Neural cell (in vitro differentiated cells): ENCODE results near the gene LPIN3. TPM values are rescaled to one million over a fixed set of nuclear protein-coding genes. Genes with fewer than 3 reads are reported as not detected.

Source experiments
- H2AFZ ChIP-seq: fragments of 200-600, 300-800 bp; sonication (generic), shearing (Covaris generic); 2 replicates; pipeline ENCODE4 v1.6.0; 2014; ENCODE audit warnings: low read depth, mild to moderate bottlenecking, antibody characterized with exemption, low read length, moderate library complexity
- H3F3A ChIP-seq: fragments of 200-600 bp; shearing (Covaris generic); 2 replicates; pipeline ENCODE4 v1.6.1; 2016; ENCODE audit warnings: mild to moderate bottlenecking, moderate library complexity, mixed read lengths, antibody characterized with exemption, low read length; ENCODE audit not compliant: insufficient read depth, poor library complexity, severe bottlenecking
- H3K27ac ChIP-seq: fragments of 200-600, 300-800 bp; sonication (generic), shearing (Covaris generic); 2 replicates; pipeline ENCODE4 v1.5.1; 2014; ENCODE audit warnings: mild to moderate bottlenecking, low read length, moderate library complexity
- H3K27me3 ChIP-seq: fragments of 300-800, 200-600 bp; sonication (generic), shearing (Covaris generic); 2 replicates; pipeline ENCODE4 v1.6.0; 2014; ENCODE audit warnings: mild to moderate bottlenecking, low read depth, low read length, moderate library complexity; ENCODE audit not compliant: insufficient read depth
- H3K36me3 ChIP-seq: fragments of 300-800, 200-600 bp; sonication (generic), shearing (Covaris generic); 2 replicates; pipeline ENCODE4 v1.5.1; 2014; ENCODE audit warnings: mild to moderate bottlenecking, antibody characterized with exemption, low read length, moderate library complexity; ENCODE audit not compliant: insufficient read depth
- H3K4me2 ChIP-seq: fragments of 300-800, 200-600 bp; sonication (generic), shearing (Covaris generic); 2 replicates; pipeline ENCODE4 v1.6.0; 2014; ENCODE audit warnings: mild to moderate bottlenecking, low read length
- H3K4me3 ChIP-seq: fragments of 300-800, 200-600 bp; sonication (generic), shearing (Covaris generic); 2 replicates; pipeline ENCODE4 v1.5.1; 2014; ENCODE audit warnings: mild to moderate bottlenecking, low read length, moderate library complexity
- H3K79me2 ChIP-seq: fragments of 200-600 bp; shearing (Covaris generic); replicated peaks from 2 replicates; pipeline ENCODE4 v1.6.0; 2014; ENCODE audit warnings: mild to moderate bottlenecking, low read length, moderate library complexity; ENCODE audit not compliant: insufficient read depth
- H3K9ac ChIP-seq: fragments of 300-800, 200-600 bp; sonication (generic), shearing (Covaris generic); 2 replicates; pipeline ENCODE4 v1.6.1; 2016; ENCODE audit warnings: mild to moderate bottlenecking, low read length, mixed read lengths
- H3K9me2 ChIP-seq: fragments of 200-600 bp; shearing (Covaris generic); 2 replicates; pipeline ENCODE4 v1.6.1; 2016; ENCODE audit warnings: mild to moderate bottlenecking, low read length, mixed read lengths; ENCODE audit not compliant: insufficient read depth
- H3K9me3 ChIP-seq: fragments of 200-600, 300-800 bp; sonication (generic), shearing (Covaris generic); 2 replicates; pipeline ENCODE4 v1.6.1; 2016; ENCODE audit warnings: mild to moderate bottlenecking, mixed run types, low read length, moderate library complexity, mixed read lengths
- H4K20me1 ChIP-seq: fragments of 200-600 bp; shearing (Covaris generic); 2 replicates; pipeline ENCODE4 v1.6.1; 2016; ENCODE audit warnings: mild to moderate bottlenecking, mixed run types; ENCODE audit not compliant: insufficient read depth
- EP300 ChIP-seq: fragments of 450-650 bp; conservative IDR thresholded peaks from 2 replicates; pipeline ENCODE4 v1.6.1; 2014; ENCODE audit warnings: antibody characterized with exemption, mild to moderate bottlenecking, moderate library complexity; ENCODE audit not compliant: poor library complexity, severe bottlenecking
- EZH2 ChIP-seq: fragments of 200-600, 300-800 bp; shearing (Covaris generic), sonication (generic); IDR thresholded peaks from 2 replicates; pipeline ENCODE4 v1.6.1; 2014; ENCODE audit warnings: antibody characterized with exemption, low read length, borderline replicate concordance, mild to moderate bottlenecking; ENCODE audit not compliant: insufficient read depth, poor library complexity, severe bottlenecking
- MXI1 ChIP-seq: fragments of 450-650 bp; conservative IDR thresholded peaks from 2 replicates; pipeline ENCODE4 v1.6.1; 2014; ENCODE audit warnings: antibody characterized with exemption, mild to moderate bottlenecking; ENCODE audit not compliant: poor library complexity, severe bottlenecking
- POLR2AphosphoS5 ChIP-seq: IDR thresholded peaks from 2 replicates; pipeline ENCODE4 v1.6.1; 2012
- RAD21 ChIP-seq: fragments of 450-650 bp; conservative IDR thresholded peaks from 2 replicates; pipeline ENCODE4 v1.6.1; 2014; ENCODE audit warnings: antibody characterized with exemption, mild to moderate bottlenecking, moderate library complexity
- SMC3 ChIP-seq: fragments of 450-650 bp; conservative IDR thresholded peaks from 2 replicates; pipeline ENCODE4 v1.6.1; 2014; ENCODE audit warnings: antibody characterized with exemption, mild to moderate bottlenecking, moderate library complexity; ENCODE audit not compliant: poor library complexity
- TAF1 ChIP-seq: IDR thresholded peaks from 2 replicates; pipeline ENCODE4 v1.6.1; 2012; ENCODE audit warnings: low read depth
- polyA plus RNA-seq: library from polyadenylated mRNA; depleted of rRNA; stranded (reverse); fragments of >200 nt; gene quantifications from 2 replicates; pipeline ENCODE4 v1.2.3, GENCODE V29; 2014
- TF ChIP-seq, protein P1 (sequence below): IDR thresholded peaks from 2 replicates; pipeline ENCODE4 v1.6.1; 2012; ENCODE audit warnings: borderline replicate concordance
- TF ChIP-seq, protein P2 (sequence below): fragments of 450-650 bp; IDR thresholded peaks from 2 replicates; pipeline ENCODE4 v1.5.1; 2014; ENCODE audit warnings: antibody characterized with exemption, mild to moderate bottlenecking, moderate library complexity; ENCODE audit not compliant: poor library complexity, severe bottlenecking

LPIN3 gene
- polyA plus RNA-seq, 1 donor from 2014 or later, result not detected

DNA sequence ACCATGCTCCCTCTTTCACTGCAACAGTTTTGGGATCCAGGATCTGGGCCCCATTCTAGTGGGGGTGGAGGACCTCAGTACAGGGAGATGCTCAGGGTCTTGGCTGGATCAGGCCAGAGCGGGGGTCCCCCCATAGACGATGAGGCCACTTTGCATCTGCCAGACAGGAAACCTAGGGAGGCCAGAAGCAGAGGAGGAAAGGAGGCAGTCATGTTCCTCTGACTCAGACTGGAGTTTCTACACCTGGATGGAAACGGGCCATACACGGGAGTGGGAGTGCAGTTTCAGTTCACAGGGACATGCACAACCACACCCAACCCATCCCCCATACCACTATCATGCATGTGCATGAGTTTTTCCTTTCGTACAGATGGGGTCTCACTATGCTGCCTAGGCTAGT, 29.6 kb downstream of the LPIN3 start:
- TF ChIP-seq TAF1 (no peak), EZH2 (no peak), EP300 (no peak), MXI1 (no peak)
- Histone ChIP-seq H3K9me2 (no peaks in the 10 kb centered on the region), H3K79me2 (no peaks in the 10 kb centered on the region), H3F3A (no peaks in the 10 kb centered on the region), H3K4me3 (no peak overlapping the region), H3K4me2 (no peak overlapping the region), H2AFZ (no peak overlapping the region), H3K9me3 (no peaks in the 10 kb centered on the region), H3K27ac (no peak overlapping the region), H4K20me1 (no peaks in the 10 kb centered on the region), H3K9ac (no peak overlapping the region), H3K27me3 (peaks cover 25% of the 10 kb centered on the region), H3K36me3 (no peaks in the 10 kb centered on the region)

DNA sequence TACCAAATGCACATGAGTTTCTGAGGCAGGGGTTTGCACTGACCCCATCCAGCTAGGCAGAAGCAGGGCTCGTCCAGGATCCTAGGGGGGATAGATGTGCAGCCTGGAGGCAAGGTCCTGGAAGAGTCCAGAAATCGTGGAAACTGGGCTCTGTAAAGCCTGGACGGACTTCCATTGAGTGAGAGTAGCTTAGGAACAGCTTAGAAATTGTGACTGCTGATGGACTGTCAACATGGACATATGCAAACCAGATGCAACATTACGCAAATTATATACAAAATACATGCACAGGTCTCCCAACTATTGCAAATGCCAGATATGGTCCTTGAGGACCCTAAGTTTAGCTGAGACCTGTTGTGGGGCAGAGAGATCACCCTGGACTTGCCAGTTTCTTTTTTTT, 30.8 kb downstream of the LPIN3 start:
- Histone ChIP-seq H3K9me3 (no peaks in the 10 kb centered on the region), H3K79me2 (no peaks in the 10 kb centered on the region), H3K4me3 (no peak overlapping the region), H3F3A (no peaks in the 10 kb centered on the region), H3K9ac (no peak overlapping the region), H3K9me2 (no peaks in the 10 kb centered on the region), H2AFZ (no peak overlapping the region), H3K4me2 (no peak overlapping the region), H3K27ac (no peak overlapping the region), H4K20me1 (no peaks in the 10 kb centered on the region), H3K27me3 (peaks cover 15% of the 10 kb centered on the region), H3K36me3 (no peaks in the 10 kb centered on the region)
- TF ChIP-seq TAF1 (no peak), EZH2 (no peak), RAD21 (no peak), MXI1 (no peak), EP300 (no peak), SMC3 (no peak), POLR2AphosphoS5 (no peak)
- TF ChIP-seq, protein P1, sequence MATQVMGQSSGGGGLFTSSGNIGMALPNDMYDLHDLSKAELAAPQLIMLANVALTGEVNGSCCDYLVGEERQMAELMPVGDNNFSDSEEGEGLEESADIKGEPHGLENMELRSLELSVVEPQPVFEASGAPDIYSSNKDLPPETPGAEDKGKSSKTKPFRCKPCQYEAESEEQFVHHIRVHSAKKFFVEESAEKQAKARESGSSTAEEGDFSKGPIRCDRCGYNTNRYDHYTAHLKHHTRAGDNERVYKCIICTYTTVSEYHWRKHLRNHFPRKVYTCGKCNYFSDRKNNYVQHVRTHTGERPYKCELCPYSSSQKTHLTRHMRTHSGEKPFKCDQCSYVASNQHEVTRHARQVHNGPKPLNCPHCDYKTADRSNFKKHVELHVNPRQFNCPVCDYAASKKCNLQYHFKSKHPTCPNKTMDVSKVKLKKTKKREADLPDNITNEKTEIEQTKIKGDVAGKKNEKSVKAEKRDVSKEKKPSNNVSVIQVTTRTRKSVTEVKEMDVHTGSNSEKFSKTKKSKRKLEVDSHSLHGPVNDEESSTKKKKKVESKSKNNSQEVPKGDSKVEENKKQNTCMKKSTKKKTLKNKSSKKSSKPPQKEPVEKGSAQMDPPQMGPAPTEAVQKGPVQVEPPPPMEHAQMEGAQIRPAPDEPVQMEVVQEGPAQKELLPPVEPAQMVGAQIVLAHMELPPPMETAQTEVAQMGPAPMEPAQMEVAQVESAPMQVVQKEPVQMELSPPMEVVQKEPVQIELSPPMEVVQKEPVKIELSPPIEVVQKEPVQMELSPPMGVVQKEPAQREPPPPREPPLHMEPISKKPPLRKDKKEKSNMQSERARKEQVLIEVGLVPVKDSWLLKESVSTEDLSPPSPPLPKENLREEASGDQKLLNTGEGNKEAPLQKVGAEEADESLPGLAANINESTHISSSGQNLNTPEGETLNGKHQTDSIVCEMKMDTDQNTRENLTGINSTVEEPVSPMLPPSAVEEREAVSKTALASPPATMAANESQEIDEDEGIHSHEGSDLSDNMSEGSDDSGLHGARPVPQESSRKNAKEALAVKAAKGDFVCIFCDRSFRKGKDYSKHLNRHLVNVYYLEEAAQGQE, result no peak
- TF ChIP-seq, protein P2, sequence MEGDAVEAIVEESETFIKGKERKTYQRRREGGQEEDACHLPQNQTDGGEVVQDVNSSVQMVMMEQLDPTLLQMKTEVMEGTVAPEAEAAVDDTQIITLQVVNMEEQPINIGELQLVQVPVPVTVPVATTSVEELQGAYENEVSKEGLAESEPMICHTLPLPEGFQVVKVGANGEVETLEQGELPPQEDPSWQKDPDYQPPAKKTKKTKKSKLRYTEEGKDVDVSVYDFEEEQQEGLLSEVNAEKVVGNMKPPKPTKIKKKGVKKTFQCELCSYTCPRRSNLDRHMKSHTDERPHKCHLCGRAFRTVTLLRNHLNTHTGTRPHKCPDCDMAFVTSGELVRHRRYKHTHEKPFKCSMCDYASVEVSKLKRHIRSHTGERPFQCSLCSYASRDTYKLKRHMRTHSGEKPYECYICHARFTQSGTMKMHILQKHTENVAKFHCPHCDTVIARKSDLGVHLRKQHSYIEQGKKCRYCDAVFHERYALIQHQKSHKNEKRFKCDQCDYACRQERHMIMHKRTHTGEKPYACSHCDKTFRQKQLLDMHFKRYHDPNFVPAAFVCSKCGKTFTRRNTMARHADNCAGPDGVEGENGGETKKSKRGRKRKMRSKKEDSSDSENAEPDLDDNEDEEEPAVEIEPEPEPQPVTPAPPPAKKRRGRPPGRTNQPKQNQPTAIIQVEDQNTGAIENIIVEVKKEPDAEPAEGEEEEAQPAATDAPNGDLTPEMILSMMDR, result no peak

DNA sequence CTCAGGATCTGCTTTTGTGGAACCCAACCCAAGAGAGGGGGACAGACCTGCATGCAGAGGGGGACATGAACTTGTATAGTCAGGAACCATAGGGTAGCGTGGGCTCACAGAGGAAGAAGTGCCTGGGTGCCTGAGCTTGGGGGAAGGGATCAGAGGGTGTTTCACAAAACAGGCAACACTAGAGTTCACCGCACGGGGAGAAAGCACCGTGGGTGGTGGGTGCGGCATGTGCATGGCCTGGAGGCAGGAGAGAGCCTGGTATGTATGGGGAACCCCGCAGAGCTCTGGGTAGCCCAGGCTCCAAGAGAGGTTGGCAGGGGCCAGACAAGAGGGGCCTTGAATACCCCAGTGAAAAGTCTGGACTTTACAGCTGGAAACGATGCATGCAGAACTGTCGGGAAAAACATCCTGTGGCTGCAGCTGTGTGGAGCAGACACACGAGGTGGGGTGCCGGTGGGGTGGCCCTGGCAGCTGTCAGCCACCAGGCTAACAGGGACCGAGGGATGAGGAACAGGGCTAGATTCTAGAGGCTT, 32.7 kb downstream of the LPIN3 start:
- Histone ChIP-seq H2AFZ (no peak overlapping the region), H3K4me2 (no peak overlapping the region), H3K9me2 (no peaks in the 10 kb centered on the region), H3K27me3 (no peaks in the 10 kb centered on the region), H3K79me2 (no peaks in the 10 kb centered on the region), H3K36me3 (no peaks in the 10 kb centered on the region), H3K27ac (no peak overlapping the region), H3K9me3 (no peaks in the 10 kb centered on the region), H3K4me3 (no peak overlapping the region), H4K20me1 (no peaks in the 10 kb centered on the region), H3F3A (no peaks in the 10 kb centered on the region), H3K9ac (no peak overlapping the region)
- no peak for TF ChIP-seq POLR2AphosphoS5
- TF ChIP-seq EP300, result no peak
- TF ChIP-seq MXI1, result no peak
- TF ChIP-seq EZH2, result no peak
- TF ChIP-seq, protein P2, result no peak
- no peak for TF ChIP-seq TAF1
- TF ChIP-seq, protein P1, result no peak
- TF ChIP-seq SMC3, result no peak
- no peak for TF ChIP-seq RAD21
